GM12878 (cell line): Measurements from ENCODE around the gene ISL1. TPM values are rescaled to one million over a fixed set of nuclear protein-coding genes. Genes with fewer than 3 reads are reported as not detected.

ENCODE experiments used
- ATAC-seq: fragments of 200-7000 bp; cut with Tn5 transposase; 3 replicates; pipeline ENCODE4 v1.9.1; 2020; ENCODE audit warnings: mild to moderate bottlenecking, moderate library complexity
- BruUV-seq: library from RNA; stranded (reverse); fragments of 400-500 nt; replicated peaks from 2 replicates; lab custom pipeline; 2021; lab: Mats Ljungman, UMichigan
- CTCF ChIA-PET: fragments of 300-600 bp; sonication (Branson Sonifier 250); formaldehyde crosslinking; extraction: SDS; loops from one replicate; lab custom pipeline; 2021; ENCODE audit warnings: inconsistent platforms; lab: Yijun Ruan, JAX
- POLR2A ChIA-PET: fragments of 350-600 bp; formaldehyde crosslinking; extraction: SDS; loops from one replicate; lab custom pipeline; 2021; ENCODE audit warnings: inconsistent platforms; lab: Charles Lee
- RAD21 ChIA-PET: fragments of 300-600 bp; sonication (Branson Sonifier 250); formaldehyde crosslinking; loops from one replicate; lab custom pipeline; 2023; ENCODE audit warnings: antibody characterized with exemption; ENCODE audit not compliant: unreplicated experiment; lab: Charles Lee
- SMC1A ChIA-PET: fragments of 300-600 bp; sonication (Branson Sonifier 250); formaldehyde crosslinking; loops from one replicate; lab custom pipeline; 2023; ENCODE audit not compliant: unreplicated experiment, uncharacterized antibody; lab: Charles Lee
- DNase-seq: peaks from one replicate; pipeline ENCODE4 v3.0.0-alpha.2; 2011; ENCODE audit warnings: low read depth, low spot score
- FAIRE-seq: peaks from 3 replicates; lab custom pipeline; 2011; peaks lifted over from hg19 to GRCh38; lab: Jason Lieb, UNC
- H2AFZ ChIP-seq: 2 replicates; pipeline ENCODE4 v1.6.0; 2011; ENCODE audit warnings: low read depth, low read length, control low read depth; ENCODE audit not compliant: control insufficient read depth
- H3K27ac ChIP-seq: 2 replicates; pipeline ENCODE4 v1.5.1; 2011; ENCODE audit warnings: control low read depth; ENCODE audit not compliant: control insufficient read depth, insufficient read depth
- H3K27me3 ChIP-seq, 2 experiments: replicated peaks in 1 of 2; 2 replicates each; pipeline versions ENCODE4 v1.6.0 to v1.6.1; 2011; ENCODE audit warnings: low read length in 1 of 2; ENCODE audit not compliant: control insufficient read depth in 2 of 2, insufficient read depth in 2 of 2
- H3K36me3 ChIP-seq, 2 experiments: 2 replicates each; pipeline ENCODE4 v1.5.1; 2011; ENCODE audit warnings: low read length in 1 of 2; ENCODE audit not compliant: control insufficient read depth in 2 of 2, insufficient read depth in 2 of 2
- H3K4me1 ChIP-seq: 2 replicates; pipeline ENCODE4 v1.6.1; 2011; ENCODE audit warnings: mild to moderate bottlenecking, low read length, moderate library complexity, mixed read lengths; ENCODE audit not compliant: control insufficient read depth, insufficient read depth
- H3K4me2 ChIP-seq: 2 replicates; pipeline ENCODE4 v1.6.0; 2011; ENCODE audit warnings: control low read depth; ENCODE audit not compliant: control insufficient read depth, insufficient read depth
- H3K4me3 ChIP-seq: fragments of 200-600 bp; sonication (generic); 2 replicates; pipeline ENCODE4 v1.5.1; 2016
- H3K79me2 ChIP-seq: 2 replicates; pipeline ENCODE4 v1.6.0; 2011; ENCODE audit warnings: low read length; ENCODE audit not compliant: control insufficient read depth, insufficient read depth
- H3K9ac ChIP-seq: 2 replicates; pipeline ENCODE4 v1.8.0; 2011; ENCODE audit warnings: low read length, control low read depth, mixed read lengths; ENCODE audit not compliant: control insufficient read depth, insufficient read depth
- H3K9me3 ChIP-seq: replicated peaks from 3 replicates; pipeline ENCODE4 v1.5.1; 2011; ENCODE audit warnings: mild to moderate bottlenecking, low read length; ENCODE audit not compliant: control insufficient read depth, insufficient read depth
- H4K20me1 ChIP-seq: 2 replicates; pipeline ENCODE4 v1.6.0; 2011; ENCODE audit not compliant: control insufficient read depth, insufficient read depth
- CHD1 ChIP-seq: IDR thresholded peaks from 2 replicates; pipeline ENCODE4 v1.6.1; 2012; ENCODE audit warnings: low read depth, low read length, improper control_type of control experiment
- CHD4 ChIP-seq: fragments of 200-600 bp; sonication (generic); IDR thresholded peaks from 2 replicates; pipeline ENCODE4 v1.6.1; 2016; ENCODE audit warnings: mild to moderate bottlenecking
- FOXM1 ChIP-seq: IDR thresholded peaks from 2 replicates; pipeline ENCODE4 v1.6.1; 2012; ENCODE audit warnings: low read depth, mild to moderate bottlenecking, inconsistent platforms, low read length, moderate library complexity
- HDAC6 ChIP-seq: fragments of 200-600 bp; sonication (generic); IDR thresholded peaks from one replicate; pipeline ENCODE4 v1.8.0; 2017; ENCODE audit warnings: antibody characterized with exemption; ENCODE audit not compliant: unreplicated experiment
- IRF3 ChIP-seq: fragments of 450-650 bp; IDR thresholded peaks from 2 replicates; pipeline ENCODE4 v1.6.1; 2014; ENCODE audit warnings: mild to moderate bottlenecking
- MEF2A ChIP-seq: IDR thresholded peaks from 2 replicates; pipeline ENCODE4 v1.6.1; 2011; ENCODE audit warnings: low read depth, mild to moderate bottlenecking, low read length, moderate library complexity; ENCODE audit not compliant: insufficient read depth
- NFXL1 ChIP-seq: fragments of 450-650 bp; IDR thresholded peaks from 2 replicates; pipeline ENCODE4 v1.6.1; 2017; ENCODE audit warnings: antibody characterized with exemption, mild to moderate bottlenecking, borderline replicate concordance
- PBX3 ChIP-seq: IDR thresholded peaks from 2 replicates; pipeline ENCODE4 v1.6.1; 2011; ENCODE audit warnings: mild to moderate bottlenecking, low read depth, low read length, moderate library complexity; ENCODE audit not compliant: insufficient replicate concordance
- PML ChIP-seq: IDR thresholded peaks from 2 replicates; pipeline ENCODE4 v1.6.1; 2012; ENCODE audit warnings: low read length, inconsistent platforms
- RB1 ChIP-seq: fragments of 450-650 bp; formaldehyde crosslinking; IDR thresholded peaks from 2 replicates; pipeline ENCODE4 v1.6.1; 2017; ENCODE audit warnings: mild to moderate bottlenecking, borderline replicate concordance
- RBBP5 ChIP-seq: fragments of 200-600 bp; sonication (generic); conservative IDR thresholded peaks from 2 replicates; pipeline ENCODE4 v1.6.1; 2016
- SIN3A ChIP-seq: IDR thresholded peaks from 2 replicates; pipeline ENCODE4 v1.6.1; 2012; ENCODE audit warnings: low read depth, low read length, improper control_type of control experiment
- STAT1 ChIP-seq: fragments of 450-650 bp; conservative IDR thresholded peaks from 2 replicates; pipeline ENCODE4 v1.6.1; 2014; ENCODE audit warnings: antibody characterized with exemption, mild to moderate bottlenecking
- TAF1 ChIP-seq: IDR thresholded peaks from 2 replicates; pipeline ENCODE4 v1.6.1; 2011; ENCODE audit warnings: mild to moderate bottlenecking, low read depth, low read length, borderline replicate concordance
- USF2 ChIP-seq: IDR thresholded peaks from 2 replicates; pipeline ENCODE4 v1.6.1; 2011; ENCODE audit warnings: low read depth, low read length, improper control_type of control experiment, borderline replicate concordance
- ZBED1 ChIP-seq: IDR thresholded peaks from 2 replicates; pipeline ENCODE4 v1.6.1; 2016; ENCODE audit warnings: borderline replicate concordance
- ZNF217 ChIP-seq: fragments of 450-650 bp; IDR thresholded peaks from 2 replicates; pipeline ENCODE4 v1.6.1; 2017; ENCODE audit warnings: antibody characterized with exemption, mild to moderate bottlenecking
- WGBS: methylation state at CpG from one replicate; pipeline ENCODE4 v1.1.6; 2016; ENCODE audit warnings: low lambda C conversion rate; ENCODE audit not compliant: insufficient replicate concordance, insufficient coverage; ENCODE audit errors: missing lambda C conversion rate; 5-methylcytosine and 5-hydroxymethylcytosine counted together
- in situ Hi-C: fragments of 300-500 bp; cut with MboI; formaldehyde crosslinking; loops from 9 replicates; pipeline ENCODE4 v1.14.3; 2018; ENCODE audit warnings: mixed read lengths
- intact Hi-C: fragments of 100-400 bp; cut with micrococcal nuclease; formaldehyde crosslinking; loops from one replicate; pipeline ENCODE4 v1.14.2; 2022; ENCODE audit not compliant: unreplicated experiment
- polyA plus RNA-seq, 11 experiments: library from polyadenylated mRNA; depleted of rRNA in 4 of 11; unstranded in 6 of 11; stranded (reverse) in 5 of 11; fragments of >200 nt; fragmentation: Nextera tagmentation in 4 of 11; fragmentation: Illumina TruSeq in 1 of 11; extraction: Ambion mirVana in 4 of 11; extraction: Trizol in 1 of 11; gene quantifications; 1 replicate in 1 of 11; 2 replicates in 10 of 11; pipeline versions ENCODE4 v1.2.1 to v1.2.3, GENCODE V29; 2011 to 2016; ENCODE audit warnings: inconsistent platforms in 2 of 11, missing spikeins in 2 of 11, low read depth in 1 of 11
- total RNA-seq, 4 experiments: library from RNA; depleted of rRNA in 3 of 4; stranded (reverse); fragments of >200 nt in 3 of 4; fragmentation: Illumina TruSeq in 1 of 4; extraction: Trizol in 1 of 4; gene quantifications; 2 replicates each; pipeline versions ENCODE4 v1.2.1 to v1.2.3, GENCODE V29; 2013 to 2021

ISL1 gene
- total and polyA plus RNA-seq, 10 of the 15 experiments (the other 5 are each of a cell fraction or from before 2014, with no cell fraction given), result 0.08 TPM; not detected in 9

DNA sequence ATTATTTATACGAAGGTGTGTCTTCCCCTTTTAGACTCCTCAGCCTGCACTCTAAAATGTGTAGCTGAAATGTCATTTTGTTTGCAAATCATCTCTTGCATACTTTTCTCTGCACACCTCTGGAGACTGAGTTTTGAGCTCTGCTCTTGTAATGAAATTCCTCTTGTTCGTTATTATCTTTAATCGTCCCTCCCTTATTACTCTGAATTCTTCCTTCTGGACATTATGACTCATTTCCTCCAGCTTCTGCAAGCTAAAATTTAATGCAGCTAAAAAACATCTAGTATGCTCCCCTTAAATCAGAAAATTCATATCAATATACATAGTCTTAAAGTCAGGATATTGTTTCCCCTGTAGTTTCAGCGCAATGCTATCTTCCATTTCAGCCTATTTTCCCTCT is 13.5 kb downstream of the ISL1 start:
- intact Hi-C loops, result no loop called here
- ChIA-PET RAD21 (no interaction called here), POLR2A (no interaction called here), SMC1A (interaction anchor here (0.7 kb wide), 1 partner anchor 1200 kb away, joined by 3 read pairs; no protein-coding TSS in a partner anchor), CTCF (no interaction called here)
- no peaks in the 10 kb centered on the region for H3K79me2 ChIP-seq
- no peak for FAIRE-seq
- no peaks in the 10 kb centered on the region for H3K4me1 ChIP-seq
- no peak for ATAC-seq
- TF ChIP-seq NFXL1, result no peak
- TF ChIP-seq MEF2A, result no peak
- no peak for TF ChIP-seq CHD1
- TF ChIP-seq TAF1, result no peak
- TF ChIP-seq PML, result no peak
- no peak for TF ChIP-seq RBBP5
- no peak for TF ChIP-seq ZNF217
- no peaks in the 10 kb centered on the region for H3K9me3 ChIP-seq
- 55% methylated on average over 4 of the region's 4 CpGs for WGBS
- DNase-seq, result no peak
- no peak overlapping the region for H3K4me3 ChIP-seq
- no peak overlapping the region for H3K27ac ChIP-seq
- no peak overlapping the region for H3K4me2 ChIP-seq
- H4K20me1 ChIP-seq, result no peaks in the 10 kb centered on the region
- BruUV-seq, result no TSS peak
- H3K9ac ChIP-seq, result no peak overlapping the region
- in situ Hi-C loops, result loop anchor here (25.0 kb wide), 1 partner anchor 1266 kb away; no protein-coding TSS in a partner anchor
- peaks cover 5 to 7% of the 10 kb centered on the region in 2 experiments; a peak in 3 of 4 replicates for H3K27me3 ChIP-seq
- H3K36me3 ChIP-seq, result no peaks in the 10 kb centered on the region
- no peak overlapping the region for H2AFZ ChIP-seq

DNA sequence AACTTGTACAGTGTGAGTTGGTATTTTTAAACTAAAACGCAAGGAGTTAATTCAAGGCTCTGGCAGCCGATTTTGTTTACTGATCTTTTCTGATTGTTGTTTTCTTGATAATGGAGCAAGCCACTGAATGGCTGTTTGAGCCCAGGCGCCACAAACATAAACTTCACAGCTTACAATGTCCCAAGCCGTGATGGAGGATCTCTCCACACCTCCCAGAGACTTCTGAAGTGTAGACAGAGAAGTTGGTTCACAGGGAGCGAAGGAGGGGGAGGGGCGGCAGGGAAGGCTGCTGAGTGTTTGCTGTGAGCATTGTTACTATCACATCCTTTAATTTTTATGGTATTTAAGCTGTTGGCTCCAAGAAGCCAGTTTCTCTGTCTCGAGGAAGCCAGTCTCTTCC is 14.7 kb downstream of the ISL1 start:
- no peak overlapping the region for H2AFZ ChIP-seq
- no peaks in the 10 kb centered on the region for H4K20me1 ChIP-seq
- ChIA-PET CTCF (no interaction called here), RAD21 (no interaction called here), POLR2A (no interaction called here), SMC1A (no interaction called here)
- H3K79me2 ChIP-seq, result no peaks in the 10 kb centered on the region
- no TSS peak for BruUV-seq
- in situ Hi-C loops (loop anchor here (25.0 kb wide), 1 partner anchor 1264 kb away; no protein-coding TSS in a partner anchor), intact Hi-C loops (no loop called here)
- H3K9me3 ChIP-seq, result no peaks in the 10 kb centered on the region
- no peak overlapping the region for H3K4me2 ChIP-seq
- 15% methylated on average over 7 of the region's 7 CpGs for WGBS
- no peaks in the 10 kb centered on the region for H3K4me1 ChIP-seq
- H3K9ac ChIP-seq, result no peak overlapping the region
- no peak for ATAC-seq
- no peak for FAIRE-seq
- H3K4me3 ChIP-seq, result no peak overlapping the region
- H3K27me3 ChIP-seq, result peaks cover 5 to 7% of the 10 kb centered on the region in 2 experiments; a peak in 3 of 4 replicates
- H3K27ac ChIP-seq, result no peak overlapping the region
- no peak for DNase-seq
- H3K36me3 ChIP-seq, result no peaks in the 10 kb centered on the region
- TF ChIP-seq PBX3, result no peak
- TF ChIP-seq USF2, result no peak
- TF ChIP-seq STAT1, result no peak
- TF ChIP-seq ZBED1, result no peak
- no peak for TF ChIP-seq HDAC6
- TF ChIP-seq RB1, result no peak
- no peak for TF ChIP-seq CHD4
- no peak for TF ChIP-seq FOXM1
- no peak for TF ChIP-seq IRF3
- no peak for TF ChIP-seq SIN3A
